HEK293 (cell line): ENCODE results near the gene MYO1D.

Experiments
- ZBTB7A ChIP-seq: fragments of 450-650 bp; formaldehyde crosslinking; IDR thresholded peaks from 2 replicates; pipeline ENCODE4 v1.5.1; 2016; ENCODE audit warnings: low read depth, missing biosample characterization, missing genetic modification characterization
- ZNF555 ChIP-seq: fragments of 450-650 bp; formaldehyde crosslinking; conservative IDR thresholded peaks from 2 replicates; pipeline ENCODE4 v1.5.1; 2017; ENCODE audit warnings: missing biosample characterization, mild to moderate bottlenecking, missing genetic modification characterization, inconsistent platforms
- ZNF768 ChIP-seq: fragments of 450-650 bp; formaldehyde crosslinking; IDR thresholded peaks from 2 replicates; pipeline ENCODE4 v1.5.1; 2018; ENCODE audit warnings: missing biosample characterization, mild to moderate bottlenecking, missing genetic modification characterization

GRCh38 chr17:32516940-32517701, 359.8 kb downstream of the MYO1D start:
- no peak for TF ChIP-seq ZNF768 (tag by site-specific recombination)
- no peak for TF ChIP-seq ZBTB7A (tag by site-specific recombination)
- no peak for TF ChIP-seq ZNF555
